Renal cortex interstitium (tissue), 15 donors: ENCODE results near the gene CAVIN2. TPM values are rescaled to one million over a fixed set of nuclear protein-coding genes. Genes with fewer than 3 reads are reported as not detected.

Experiments used
- DNase-seq, 11 donors: peaks; one replicate each; pipeline ENCODE4 v3.0.0-alpha.2; 2013; ENCODE audit warnings: low read depth in 9 of 11, low spot score in 4 of 11; ENCODE audit errors: extremely low read depth in 1 of 11
- long read RNA-seq, 16 experiments: transcript quantifications; one replicate each; lab custom pipeline, GENCODE V29; 2026
- polyA plus RNA-seq, 3 donors: library from polyadenylated mRNA; unstranded; fragments of 120-200 nt; gene quantifications; one replicate each; pipeline ENCODE4 v1.2.1, GENCODE V29; 2013; ENCODE audit not compliant: insufficient read length in 3 of 3

CAVIN2 gene, protein sequence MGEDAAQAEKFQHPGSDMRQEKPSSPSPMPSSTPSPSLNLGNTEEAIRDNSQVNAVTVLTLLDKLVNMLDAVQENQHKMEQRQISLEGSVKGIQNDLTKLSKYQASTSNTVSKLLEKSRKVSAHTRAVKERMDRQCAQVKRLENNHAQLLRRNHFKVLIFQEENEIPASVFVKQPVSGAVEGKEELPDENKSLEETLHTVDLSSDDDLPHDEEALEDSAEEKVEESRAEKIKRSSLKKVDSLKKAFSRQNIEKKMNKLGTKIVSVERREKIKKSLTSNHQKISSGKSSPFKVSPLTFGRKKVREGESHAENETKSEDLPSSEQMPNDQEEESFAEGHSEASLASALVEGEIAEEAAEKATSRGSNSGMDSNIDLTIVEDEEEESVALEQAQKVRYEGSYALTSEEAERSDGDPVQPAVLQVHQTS
- 10 to 100 TPM; 41.6 to 44.5 (median 44.4) TPM for polyA plus RNA-seq
- long read RNA-seq, donor 1, transcript CAVIN2-201 (2 exons, 3,229 nt): major isoform, 19 of 19 reads
- long read RNA-seq, donor 1, partial matches to known transcripts: 0 of 19 reads
- long read RNA-seq, donor 1, other reads (novel, unspliced or antisense): 0 of 19 reads
- long read RNA-seq, donor 2, transcript CAVIN2-201 (2 exons, 3,229 nt): major isoform, 13 of 13 reads
- long read RNA-seq, donor 2, partial matches to known transcripts: 0 of 13 reads
- long read RNA-seq, donor 2, other reads (novel, unspliced or antisense): 0 of 13 reads
- long read RNA-seq, donor 3, transcript CAVIN2-201 (2 exons, 3,229 nt): major isoform, 33 of 71 reads
- long read RNA-seq, donor 3, partial matches to known transcripts: 38 of 71 reads
- long read RNA-seq, donor 3, other reads (novel, unspliced or antisense): 0 of 71 reads
- long read RNA-seq, donor 4, transcript CAVIN2-201 (2 exons, 3,229 nt): major isoform, 18 of 33 reads
- long read RNA-seq, donor 4, partial matches to known transcripts: 15 of 33 reads
- long read RNA-seq, donor 4, other reads (novel, unspliced or antisense): 0 of 33 reads
- long read RNA-seq, donor 5: 0 reads
- long read RNA-seq, donor 6, transcript CAVIN2-201 (2 exons, 3,229 nt): major isoform, 27 of 58 reads
- long read RNA-seq, donor 6, partial matches to known transcripts: 31 of 58 reads
- long read RNA-seq, donor 6, other reads (novel, unspliced or antisense): 0 of 58 reads
- long read RNA-seq, donor 7, transcript CAVIN2-201 (2 exons, 3,229 nt): major isoform, 21 of 21 reads
- long read RNA-seq, donor 7, partial matches to known transcripts: 0 of 21 reads
- long read RNA-seq, donor 7, other reads (novel, unspliced or antisense): 0 of 21 reads
- long read RNA-seq, donor 8, transcript CAVIN2-201 (2 exons, 3,229 nt): major isoform, 27 of 27 reads
- long read RNA-seq, donor 8, partial matches to known transcripts: 0 of 27 reads
- long read RNA-seq, donor 8, other reads (novel, unspliced or antisense): 0 of 27 reads
- long read RNA-seq, donor 9, transcript CAVIN2-201 (2 exons, 3,229 nt): major isoform, 18 of 18 reads
- long read RNA-seq, donor 9, partial matches to known transcripts: 0 of 18 reads
- long read RNA-seq, donor 9, other reads (novel, unspliced or antisense): 0 of 18 reads
- long read RNA-seq, donor 10, transcript CAVIN2-201 (2 exons, 3,229 nt): major isoform, 26 of 26 reads
- long read RNA-seq, donor 10, partial matches to known transcripts: 0 of 26 reads
- long read RNA-seq, donor 10, other reads (novel, unspliced or antisense): 0 of 26 reads
- long read RNA-seq, donor 11, transcript CAVIN2-201 (2 exons, 3,229 nt): major isoform, 15 of 15 reads
- long read RNA-seq, donor 11, partial matches to known transcripts: 0 of 15 reads
- long read RNA-seq, donor 11, other reads (novel, unspliced or antisense): 0 of 15 reads
- long read RNA-seq, donor 12, transcript CAVIN2-201 (2 exons, 3,229 nt): major isoform, 5 of 5 reads
- long read RNA-seq, donor 12, partial matches to known transcripts: 0 of 5 reads
- long read RNA-seq, donor 12, other reads (novel, unspliced or antisense): 0 of 5 reads
- long read RNA-seq, donor 13, transcript CAVIN2-201 (2 exons, 3,229 nt): major isoform, 42 of 42 reads
- long read RNA-seq, donor 13, partial matches to known transcripts: 0 of 42 reads
- long read RNA-seq, donor 13, other reads (novel, unspliced or antisense): 0 of 42 reads
- long read RNA-seq, donor 14, transcript CAVIN2-201 (2 exons, 3,229 nt): major isoform, 14 of 14 reads
- long read RNA-seq, donor 14, partial matches to known transcripts: 0 of 14 reads
- long read RNA-seq, donor 14, other reads (novel, unspliced or antisense): 0 of 14 reads
- long read RNA-seq, donor 15, transcript CAVIN2-201 (2 exons, 3,229 nt): major isoform, 12 of 12 reads
- long read RNA-seq, donor 15, partial matches to known transcripts: 0 of 12 reads
- long read RNA-seq, donor 15, other reads (novel, unspliced or antisense): 0 of 12 reads
- long read RNA-seq, donor 16, transcript CAVIN2-201 (2 exons, 3,229 nt): major isoform, 42 of 108 reads
- long read RNA-seq, donor 16, partial matches to known transcripts: 66 of 108 reads
- long read RNA-seq, donor 16, other reads (novel, unspliced or antisense): 0 of 108 reads

DNA sequence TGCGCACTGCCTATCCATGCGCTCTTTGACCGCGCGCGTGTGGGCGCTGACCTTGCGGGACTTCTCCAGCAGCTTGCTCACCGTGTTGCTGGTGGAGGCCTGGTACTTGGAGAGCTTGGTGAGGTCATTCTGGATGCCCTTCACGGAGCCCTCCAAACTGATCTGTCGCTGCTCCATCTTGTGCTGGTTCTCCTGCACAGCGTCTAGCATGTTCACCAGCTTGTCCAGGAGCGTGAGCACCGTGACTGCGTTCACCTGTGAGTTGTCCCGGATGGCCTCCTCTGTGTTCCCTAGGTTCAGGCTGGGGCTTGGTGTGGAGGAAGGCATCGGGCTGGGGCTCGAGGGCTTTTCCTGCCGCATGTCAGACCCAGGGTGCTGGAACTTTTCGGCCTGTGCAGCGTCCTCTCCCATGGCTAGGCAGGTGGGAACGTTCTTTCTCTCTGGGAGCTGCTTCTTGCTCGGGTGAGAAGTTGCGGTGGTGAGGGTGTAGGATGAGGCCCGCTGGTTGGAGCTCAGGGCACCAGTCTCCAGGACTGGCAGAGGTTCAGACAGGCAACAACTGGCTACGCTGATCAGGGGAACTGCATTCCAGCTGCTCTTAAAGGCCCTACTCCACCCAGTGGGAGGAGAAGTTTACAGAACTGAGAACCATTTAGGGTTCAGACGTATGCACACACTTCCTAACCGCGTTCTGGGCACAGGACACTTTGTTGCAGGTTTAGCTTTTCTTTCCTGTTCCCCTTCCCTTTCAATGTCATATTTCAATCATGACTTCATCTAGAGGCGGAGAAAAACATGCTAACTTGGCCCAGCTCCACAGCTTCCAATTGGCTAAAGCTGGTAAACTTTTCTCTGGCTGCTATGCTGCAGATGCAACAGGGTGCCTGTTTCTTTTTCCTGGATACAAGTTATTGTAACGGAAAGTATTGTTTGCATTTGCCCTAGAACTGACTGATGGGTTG is at the start of gene CAVIN2:
Gene CAVIN2 (minus strand): TSS at position 574 of the 962 bp plus-strand sequence. CDS start 163 bp downstream, at position 411.
- DNase-seq: peak in 3 of 11 donors; percentile 31 to 54 (median 39)

DNA sequence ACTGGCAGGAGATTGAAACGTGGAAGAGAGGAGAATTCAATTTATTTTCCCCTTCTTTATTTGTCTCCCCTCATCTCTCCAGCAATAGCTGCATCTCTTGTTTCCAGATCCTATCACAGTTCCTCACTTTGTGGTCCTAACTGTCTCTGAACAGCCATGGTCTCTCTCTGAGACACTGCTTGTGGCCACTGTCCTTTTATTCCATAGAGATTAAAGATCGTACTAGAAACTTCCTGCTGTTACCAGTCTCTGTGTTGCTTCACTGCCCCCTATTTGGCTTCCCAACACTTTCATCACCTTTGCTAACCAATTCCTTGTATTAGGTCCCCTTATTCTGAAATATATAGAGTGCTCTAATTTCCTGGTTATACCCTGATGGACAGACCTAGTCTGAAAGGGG is 48.9 kb upstream of the CAVIN2 start:
- no peak for DNase-seq

DNA sequence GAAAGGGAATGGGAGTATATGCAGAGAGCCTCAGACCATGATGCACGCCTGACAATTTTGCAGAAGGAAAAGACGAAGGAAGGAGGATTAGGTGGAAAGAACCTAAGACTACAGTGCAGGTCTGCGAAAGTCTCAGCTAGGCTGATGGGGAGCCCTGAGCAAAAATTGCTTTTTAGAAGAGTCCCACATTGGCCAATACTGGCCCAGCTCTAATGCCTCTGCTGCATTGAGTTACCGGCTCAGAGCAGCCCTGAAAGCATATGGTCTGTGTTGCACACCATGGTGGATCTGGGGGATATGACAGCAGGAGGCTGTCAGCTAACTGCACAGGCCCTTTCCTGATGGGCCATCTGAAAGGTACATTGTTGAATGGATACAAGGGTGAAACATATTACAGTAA is 48.3 kb upstream of the CAVIN2 start:
- DNase-seq: no peak

DNA sequence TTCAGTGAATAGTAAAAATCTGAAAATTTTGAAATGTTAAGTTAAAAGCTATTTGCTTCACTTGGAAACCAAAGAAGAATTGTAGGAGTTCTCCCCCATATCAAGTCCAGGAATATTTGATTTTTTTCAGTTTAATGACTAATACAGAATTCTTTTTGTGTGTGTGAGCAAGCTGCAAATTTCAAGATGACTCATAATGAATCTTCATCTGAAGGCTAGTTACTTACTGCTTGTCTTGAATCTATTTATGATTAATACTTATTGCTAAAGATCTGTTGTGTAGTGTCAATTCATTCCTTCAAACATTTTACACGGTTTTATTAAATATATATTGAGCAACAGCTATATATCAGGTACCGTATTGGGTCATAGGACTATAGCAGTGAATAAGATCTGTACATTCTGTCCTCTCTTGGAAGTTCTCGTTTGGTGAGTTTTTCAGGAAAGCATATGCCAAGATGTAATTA is 47.8 kb upstream of the CAVIN2 start:
- DNase-seq: no peak

DNA sequence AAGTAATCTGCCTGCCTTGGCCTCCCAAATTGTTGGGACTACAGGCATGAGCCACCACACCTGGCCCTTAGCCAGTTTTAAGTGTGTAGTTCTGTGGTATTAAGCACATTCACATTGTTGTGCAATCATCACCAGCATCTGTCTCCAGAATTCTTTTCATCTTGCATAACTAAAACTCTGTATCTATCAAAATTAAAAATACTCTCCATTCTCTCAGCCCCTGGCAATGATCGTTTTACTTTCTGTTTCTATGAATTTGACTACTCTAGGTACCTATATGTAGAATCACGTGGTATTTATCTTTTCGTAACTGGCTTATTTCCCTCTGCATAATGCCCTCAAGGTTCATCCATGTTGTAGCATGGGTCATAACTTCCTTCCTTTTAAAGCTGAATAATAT is 45.5 kb upstream of the CAVIN2 start:
- DNase-seq: no peak

DNA sequence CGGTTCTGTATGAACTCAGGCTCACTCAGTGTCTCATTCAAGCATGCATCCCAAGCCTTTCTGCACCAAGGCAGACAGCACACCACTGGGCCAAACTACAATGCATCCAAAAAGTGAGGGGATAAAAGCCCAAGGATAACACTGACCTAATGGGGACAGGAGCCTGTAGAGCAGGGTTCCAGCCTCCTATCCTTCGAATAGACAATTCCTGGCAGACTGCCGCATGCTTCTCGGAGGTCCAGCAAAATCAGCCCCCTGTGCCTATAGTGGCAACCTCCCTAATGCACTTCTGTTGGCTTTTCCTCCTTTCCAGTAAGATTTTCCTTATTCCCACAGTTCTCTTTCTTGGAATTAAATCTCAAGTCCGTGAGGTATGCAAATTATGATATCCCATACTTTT is 44.8 kb upstream of the CAVIN2 start:
- DNase-seq: no peak

DNA sequence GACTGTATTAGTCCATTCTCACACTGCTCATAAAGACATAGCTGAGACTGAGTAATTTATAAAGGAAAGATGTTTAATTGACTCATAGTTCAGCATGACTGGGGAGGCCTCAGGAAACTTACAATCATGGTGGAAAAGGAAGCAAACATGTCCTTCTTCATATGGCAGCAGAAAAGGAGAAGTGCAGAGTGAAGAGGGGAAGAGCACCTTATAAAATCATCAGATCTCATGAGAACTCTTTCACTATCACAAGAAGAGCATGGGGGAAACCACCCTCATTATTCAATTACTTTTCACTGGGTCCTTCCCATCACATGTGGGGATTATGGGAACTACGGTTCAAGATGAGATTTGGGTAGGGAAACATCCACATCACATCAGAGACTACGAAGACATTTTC is 43.0 kb upstream of the CAVIN2 start:
- no peak for DNase-seq

DNA sequence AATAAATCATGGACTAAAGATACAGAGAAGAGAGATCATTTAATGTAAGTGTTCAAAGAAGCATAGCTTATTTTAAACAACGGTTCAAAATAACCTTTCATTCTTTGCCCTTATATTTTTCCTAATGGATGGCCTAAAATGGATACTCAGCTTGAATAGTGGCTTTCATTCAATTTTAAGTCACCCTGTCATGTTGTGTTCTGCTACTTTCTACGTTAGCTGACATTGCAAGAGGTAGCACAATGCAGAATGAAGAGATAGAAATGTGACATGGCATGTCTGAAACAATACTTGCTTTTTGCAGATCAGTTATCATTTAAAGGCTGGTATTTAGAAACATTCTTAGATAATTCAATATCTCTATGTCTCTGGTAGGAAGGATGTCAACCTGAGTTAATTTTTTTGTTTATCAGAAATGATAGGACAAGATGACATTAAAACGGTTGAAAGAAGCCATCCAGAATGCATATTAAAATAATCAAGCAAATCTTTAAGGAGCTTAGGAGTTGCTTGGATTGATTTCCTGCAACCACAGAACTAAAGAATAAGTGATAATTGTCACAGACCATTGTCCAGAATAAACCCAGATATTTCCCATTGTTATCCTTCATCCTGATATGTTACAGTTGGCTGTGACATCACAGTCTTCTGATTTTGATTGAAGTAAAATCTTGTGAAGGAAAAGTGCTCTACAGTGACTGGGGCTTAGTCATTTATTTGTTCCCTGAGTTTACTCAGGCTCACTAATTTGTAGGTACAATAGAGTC is 41.7 kb upstream of the CAVIN2 start:
- DNase-seq: no peak

DNA sequence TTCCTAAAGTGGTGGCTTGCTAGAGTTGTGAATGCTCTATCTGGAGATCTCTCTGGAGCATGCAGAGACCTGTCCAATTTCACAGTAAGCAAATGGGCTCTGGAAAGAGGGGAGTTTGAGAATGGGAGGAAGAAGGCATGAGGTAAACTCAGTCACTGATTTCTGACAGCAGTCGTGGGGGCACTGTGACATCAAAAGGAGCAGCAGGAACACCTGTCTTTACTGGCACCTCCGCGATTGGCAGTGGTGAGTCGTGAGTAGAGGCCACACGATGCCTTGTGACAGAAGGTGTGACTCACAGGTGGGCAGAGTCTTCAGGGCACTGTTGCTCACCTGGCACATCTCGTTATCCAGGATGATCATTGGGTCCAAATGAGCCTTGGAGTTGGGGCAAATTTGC is 38.8 kb upstream of the CAVIN2 start:
- no peak for DNase-seq

DNA sequence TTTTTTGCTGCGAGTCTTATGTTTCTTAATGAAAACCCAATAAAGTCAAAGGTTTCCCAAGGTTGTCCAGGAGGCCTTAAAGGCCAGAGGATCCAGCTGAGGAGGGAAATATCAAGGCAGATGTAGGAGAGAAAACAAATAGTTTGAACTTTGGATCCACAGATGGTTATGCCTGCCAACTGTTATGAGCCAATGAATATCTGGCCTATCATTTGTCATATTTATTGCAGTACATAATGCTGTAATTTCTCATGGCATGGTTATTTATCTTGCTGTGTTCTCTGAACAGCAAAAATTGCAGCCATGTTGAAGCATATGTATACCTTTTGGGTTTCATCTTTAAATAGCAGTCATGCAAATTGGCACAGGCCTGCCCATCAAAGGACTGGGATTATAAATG is 38.2 kb upstream of the CAVIN2 start:
- DNase-seq: no peak

DNA sequence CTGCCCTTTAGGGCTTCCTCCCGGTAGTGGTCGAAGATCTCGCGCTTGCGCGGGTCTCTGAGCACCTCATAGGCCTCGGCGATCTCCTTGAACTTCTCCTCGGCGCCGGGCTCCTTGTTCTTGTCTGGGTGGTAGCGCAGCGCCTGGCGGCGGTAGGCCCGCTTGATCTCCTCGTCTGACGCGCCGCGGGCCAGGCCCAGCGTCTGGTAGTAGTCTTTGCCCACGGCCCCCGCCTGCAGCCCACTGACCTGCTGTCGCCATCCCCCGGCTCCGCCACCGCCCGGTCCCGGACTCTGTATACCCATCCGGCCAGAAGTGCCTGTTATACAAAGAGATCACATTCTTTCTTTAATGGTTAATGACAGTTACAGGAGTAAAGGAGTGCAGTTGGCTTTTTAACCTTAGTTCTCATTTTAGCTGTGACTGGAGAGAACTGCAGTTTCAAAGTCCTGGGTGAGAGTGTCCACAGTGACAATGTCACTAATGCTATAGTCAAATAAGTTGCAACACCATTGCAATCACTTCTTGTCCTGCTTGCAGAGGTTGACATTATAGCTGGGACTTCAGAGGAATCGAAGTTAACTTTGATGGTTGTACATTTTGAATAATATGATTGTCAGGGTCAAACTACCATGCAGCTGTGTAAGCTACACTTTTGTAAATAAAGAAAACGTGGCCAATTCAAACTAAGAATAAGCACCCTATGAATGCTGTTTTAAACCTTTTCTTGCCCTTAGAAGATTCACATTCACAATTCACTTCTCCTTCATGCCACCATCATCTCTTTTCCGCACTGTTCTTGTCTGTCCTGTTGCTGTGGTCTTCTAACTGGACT is 35.3 kb upstream of the CAVIN2 start:
- no peak for DNase-seq

DNA sequence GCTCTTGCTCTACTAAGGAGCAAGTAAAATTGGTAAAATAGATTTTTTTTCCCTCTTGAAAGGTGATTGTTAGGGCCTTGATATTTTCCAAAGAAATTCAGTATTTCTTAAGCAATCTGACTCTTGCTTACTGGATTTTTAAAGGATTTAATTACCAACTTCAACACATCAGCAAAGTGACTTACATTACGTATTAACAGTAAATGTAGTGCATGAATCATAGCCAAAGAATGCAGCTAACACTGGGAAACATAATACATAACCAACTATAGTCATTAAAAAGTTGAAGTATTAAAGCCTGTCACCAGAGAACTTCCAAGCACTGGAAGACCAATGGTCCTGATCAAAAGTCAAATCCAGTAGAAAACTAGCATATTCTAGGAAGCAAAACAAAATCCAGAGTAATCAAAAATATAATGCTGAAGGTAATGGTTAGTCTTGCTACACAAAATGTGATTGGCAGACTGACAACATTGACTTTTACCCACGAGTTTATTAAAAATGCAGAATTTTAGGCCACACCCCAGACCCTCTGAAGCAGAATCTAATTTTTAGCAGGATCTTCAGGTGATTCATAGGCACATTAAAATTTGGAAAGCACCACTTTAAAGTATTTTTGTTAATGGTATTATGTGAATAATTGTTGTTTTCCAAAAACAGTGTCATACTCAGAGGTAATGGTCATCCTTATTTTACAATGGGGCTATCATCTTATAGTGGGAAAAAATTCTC is 31.8 kb upstream of the CAVIN2 start:
- peak in 2 of 11 donors; percentile 15 to 37 for DNase-seq

DNA sequence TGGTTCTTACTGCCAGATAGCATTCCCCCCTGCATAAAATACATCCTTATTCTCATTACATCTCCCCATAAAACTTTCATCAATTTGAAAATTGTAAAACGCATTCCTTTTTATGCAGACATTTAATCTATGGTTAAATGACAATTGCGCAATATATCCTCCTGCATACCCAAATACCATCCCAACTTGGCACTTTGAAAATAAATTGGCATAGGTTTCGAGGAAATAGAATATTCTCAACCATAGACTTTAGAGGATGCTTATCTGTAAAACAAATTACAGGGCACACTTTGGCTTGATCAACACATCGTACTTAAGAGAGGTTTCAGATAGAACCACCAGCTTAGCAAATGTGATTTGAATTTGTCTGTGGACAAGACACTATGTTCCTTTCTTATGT is 31.0 kb upstream of the CAVIN2 start:
- DNase-seq: no peak
